Stimulated activated CD8-positive, alpha-beta memory T cell treated with anti-CD3 and anti-CD28 coated beads, Interleukin-7, amount 100 ng/mL, for 1 hour (primary cell): ENCODE measurements around the gene PAXIP1.
A peak's percentile ranks its signal among the peaks of the same experiment; 100 is the strongest.
"Not testable (repeated sequence)": the region's sequence is repeated elsewhere in the genome, so short reads cannot be mapped to it uniquely, and the experiment has no call there.

Source experiments
- DNase-seq, 2 donors: peaks; one replicate each; pipeline ENCODE4 v3.0.0-alpha.2; 2020; ENCODE audit warnings: low read depth in 2 of 2

Gene PAXIP1, protein sequence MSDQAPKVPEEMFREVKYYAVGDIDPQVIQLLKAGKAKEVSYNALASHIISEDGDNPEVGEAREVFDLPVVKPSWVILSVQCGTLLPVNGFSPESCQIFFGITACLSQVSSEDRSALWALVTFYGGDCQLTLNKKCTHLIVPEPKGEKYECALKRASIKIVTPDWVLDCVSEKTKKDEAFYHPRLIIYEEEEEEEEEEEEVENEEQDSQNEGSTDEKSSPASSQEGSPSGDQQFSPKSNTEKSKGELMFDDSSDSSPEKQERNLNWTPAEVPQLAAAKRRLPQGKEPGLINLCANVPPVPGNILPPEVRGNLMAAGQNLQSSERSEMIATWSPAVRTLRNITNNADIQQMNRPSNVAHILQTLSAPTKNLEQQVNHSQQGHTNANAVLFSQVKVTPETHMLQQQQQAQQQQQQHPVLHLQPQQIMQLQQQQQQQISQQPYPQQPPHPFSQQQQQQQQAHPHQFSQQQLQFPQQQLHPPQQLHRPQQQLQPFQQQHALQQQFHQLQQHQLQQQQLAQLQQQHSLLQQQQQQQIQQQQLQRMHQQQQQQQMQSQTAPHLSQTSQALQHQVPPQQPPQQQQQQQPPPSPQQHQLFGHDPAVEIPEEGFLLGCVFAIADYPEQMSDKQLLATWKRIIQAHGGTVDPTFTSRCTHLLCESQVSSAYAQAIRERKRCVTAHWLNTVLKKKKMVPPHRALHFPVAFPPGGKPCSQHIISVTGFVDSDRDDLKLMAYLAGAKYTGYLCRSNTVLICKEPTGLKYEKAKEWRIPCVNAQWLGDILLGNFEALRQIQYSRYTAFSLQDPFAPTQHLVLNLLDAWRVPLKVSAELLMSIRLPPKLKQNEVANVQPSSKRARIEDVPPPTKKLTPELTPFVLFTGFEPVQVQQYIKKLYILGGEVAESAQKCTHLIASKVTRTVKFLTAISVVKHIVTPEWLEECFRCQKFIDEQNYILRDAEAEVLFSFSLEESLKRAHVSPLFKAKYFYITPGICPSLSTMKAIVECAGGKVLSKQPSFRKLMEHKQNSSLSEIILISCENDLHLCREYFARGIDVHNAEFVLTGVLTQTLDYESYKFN

DNA sequence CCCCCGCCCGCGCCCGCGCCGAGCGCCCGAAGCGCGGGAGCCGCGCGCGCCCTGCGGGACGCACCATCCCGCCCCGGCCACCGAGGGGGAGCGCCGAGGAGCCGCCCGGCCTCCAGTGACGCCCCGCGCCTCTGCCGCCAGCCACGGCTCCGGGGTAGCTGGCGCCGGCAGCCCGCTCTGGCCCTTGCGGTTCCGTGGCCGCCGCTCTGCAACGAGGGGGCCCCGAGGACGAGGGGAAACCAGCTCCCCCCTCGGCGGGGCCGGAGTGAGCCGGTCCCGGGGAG, at the start of gene PAXIP1:
Gene PAXIP1, minus strand, starts transcription at position 33 of the 284 bp plus-strand sequence. CDS start 195 bp downstream, outside the sequence.
- peak in 1 of 2 donors; percentile 14 for DNase-seq

DNA sequence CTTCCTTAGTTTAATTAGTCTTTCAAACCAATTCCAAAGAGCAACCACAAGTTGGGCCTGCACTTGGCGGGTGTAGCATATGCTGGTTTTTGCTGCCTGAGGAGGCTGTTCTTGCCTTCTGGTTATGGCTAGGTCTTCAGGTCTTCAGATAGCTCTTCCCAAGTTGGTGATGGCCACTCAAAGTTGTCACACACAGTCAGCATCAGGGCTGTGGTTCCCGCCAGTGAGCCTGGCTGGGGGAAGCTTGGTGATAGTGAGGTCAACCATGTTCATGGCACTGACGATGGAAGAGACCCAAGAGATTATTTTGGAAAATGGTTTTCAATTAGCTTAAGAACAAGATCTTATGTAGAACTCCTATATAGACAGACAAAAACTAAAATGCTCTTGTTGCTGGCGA, 48.4 kb upstream of the PAXIP1 start:
- no peak for DNase-seq

DNA sequence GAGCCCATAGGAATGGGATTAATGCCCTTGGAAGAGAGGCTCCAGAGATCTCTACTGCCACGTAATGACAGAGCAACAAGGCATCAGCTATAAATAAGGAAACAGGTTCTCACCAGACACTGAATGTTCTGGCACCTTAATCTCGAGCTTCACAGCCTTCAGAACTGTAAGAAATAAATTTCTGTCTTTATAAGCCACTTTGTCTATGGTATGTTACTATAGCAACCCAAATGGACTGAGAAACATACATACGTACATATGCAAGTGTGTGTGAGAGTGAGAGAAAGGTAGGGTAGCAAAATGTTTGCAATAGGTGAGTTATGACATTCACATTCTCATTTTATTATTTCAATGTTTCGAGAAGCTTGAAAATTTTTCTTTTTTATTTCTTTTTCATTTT, 45.1 kb upstream of the PAXIP1 start:
- DNase-seq = no peak

DNA sequence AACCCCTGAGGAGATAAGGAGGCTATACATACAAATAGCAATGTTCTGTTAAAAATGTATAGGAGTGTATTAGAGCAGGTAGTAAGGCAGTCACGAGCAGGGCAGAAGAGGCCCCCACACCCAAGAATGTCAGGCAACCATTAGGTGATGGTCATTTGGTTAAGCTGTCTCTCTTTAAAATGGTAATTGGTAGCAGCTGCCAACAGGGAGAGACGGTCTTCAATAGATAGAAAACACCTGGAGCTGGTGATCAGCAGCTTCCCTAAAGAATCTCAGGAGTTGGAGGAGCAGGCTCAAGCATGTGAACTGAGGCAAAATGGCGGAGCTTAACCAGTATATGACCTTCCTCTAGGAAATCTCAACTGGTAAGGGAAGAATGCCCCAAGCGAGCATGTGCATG, 40.8 kb upstream of the PAXIP1 start:
- no peak for DNase-seq

DNA sequence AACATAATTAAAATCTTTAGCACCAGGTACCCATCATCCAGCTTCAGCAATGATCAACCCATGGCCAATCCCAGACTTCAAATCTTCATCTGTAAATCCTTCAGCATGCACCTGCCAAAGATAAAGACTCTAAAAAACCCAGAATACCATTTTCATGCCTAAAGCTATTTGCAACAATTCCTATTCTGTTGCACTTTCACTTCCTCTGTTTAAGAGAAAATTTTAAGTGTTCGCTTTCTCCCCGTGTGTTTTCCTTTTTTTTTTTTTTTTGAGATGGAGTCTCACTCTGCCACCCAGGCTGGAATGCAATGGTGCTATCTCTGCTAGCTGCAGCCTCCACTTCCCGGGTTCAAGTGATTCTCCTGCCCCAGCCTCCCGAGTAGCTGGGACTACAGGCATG, 35.4 kb upstream of the PAXIP1 start:
- DNase-seq = no peak

DNA sequence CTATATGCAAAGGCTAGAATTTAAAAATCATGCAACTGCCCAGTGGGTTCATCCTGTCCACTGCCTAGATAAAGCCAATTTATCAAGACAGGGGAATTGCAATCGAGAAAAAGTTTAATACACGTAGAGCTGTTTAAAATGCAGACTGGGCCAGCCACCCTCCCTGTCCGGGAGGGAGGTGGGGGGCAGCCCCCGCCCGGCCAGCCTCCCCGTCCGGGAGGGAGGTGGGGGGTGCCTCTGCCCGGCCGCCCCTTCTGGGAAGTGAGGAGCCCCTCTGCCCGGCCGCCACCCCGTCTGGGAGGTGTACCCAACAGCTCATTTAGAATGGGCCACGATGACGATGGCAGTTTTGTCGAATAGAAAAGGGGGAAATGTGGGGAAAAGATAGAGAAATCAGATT, 31.6 kb upstream of the PAXIP1 start:
- not testable (repeated sequence) for DNase-seq

DNA sequence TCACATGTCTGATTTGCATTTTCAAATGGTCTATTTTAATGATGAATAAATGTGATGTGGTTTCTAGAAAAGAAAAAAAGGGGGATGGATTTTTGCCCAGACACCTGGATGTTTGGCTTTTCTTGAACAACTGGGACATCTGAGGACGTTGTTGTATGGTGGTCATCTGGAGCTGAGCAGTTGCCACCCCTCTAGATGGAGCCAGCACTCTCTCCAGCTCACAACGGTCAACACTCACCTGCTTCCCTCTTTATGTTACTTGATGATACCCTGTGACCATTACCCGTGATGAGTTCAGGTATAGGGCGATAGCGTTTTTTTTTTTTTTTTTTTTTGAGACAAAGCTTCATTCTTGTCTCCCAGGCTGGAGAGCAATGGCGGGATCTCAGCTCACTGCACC, 30.1 kb upstream of the PAXIP1 start:
- no peak for DNase-seq

DNA sequence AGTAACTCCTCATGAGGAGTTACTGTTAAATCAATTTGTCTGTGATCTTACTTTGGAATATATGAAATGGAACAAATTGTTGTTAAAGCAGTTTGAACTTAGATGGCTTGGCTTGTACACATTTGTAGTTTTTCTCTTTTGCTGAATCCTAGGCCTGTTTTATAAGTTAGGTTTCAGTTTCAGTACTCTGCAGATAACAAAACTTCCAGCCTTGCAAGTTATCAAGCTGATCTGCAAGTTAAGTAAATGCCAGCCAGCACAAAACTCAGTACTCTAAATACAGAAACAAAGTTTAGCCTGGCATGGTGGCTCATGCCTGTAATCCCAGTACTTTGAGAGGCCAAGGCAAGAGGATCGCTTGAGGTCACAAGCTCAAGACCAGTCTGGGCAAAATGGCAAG, 25.0 kb upstream of the PAXIP1 start:
- DNase-seq = no peak

DNA sequence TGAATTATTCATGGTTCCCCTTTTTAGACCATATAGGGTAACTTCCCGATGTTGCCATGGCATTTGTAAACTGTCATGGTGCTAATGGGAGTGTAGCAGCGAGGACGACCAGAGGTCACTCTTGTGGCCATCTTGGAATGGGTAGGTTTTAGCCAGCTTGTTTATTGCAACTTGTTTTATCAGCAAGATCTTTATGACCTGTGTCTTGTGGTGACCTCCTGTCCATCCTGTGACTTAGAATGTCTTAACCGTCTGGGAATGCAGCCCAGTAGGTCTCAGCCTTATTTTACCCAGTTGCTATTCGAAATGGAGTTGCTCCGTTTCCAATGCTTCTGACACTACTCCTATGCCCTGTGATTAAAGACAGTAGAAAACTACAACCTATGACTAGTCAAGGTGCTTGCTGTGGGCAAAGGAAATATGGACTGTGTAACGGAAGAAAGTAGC, 18.8 kb upstream of the PAXIP1 start:
- no peak for DNase-seq

DNA sequence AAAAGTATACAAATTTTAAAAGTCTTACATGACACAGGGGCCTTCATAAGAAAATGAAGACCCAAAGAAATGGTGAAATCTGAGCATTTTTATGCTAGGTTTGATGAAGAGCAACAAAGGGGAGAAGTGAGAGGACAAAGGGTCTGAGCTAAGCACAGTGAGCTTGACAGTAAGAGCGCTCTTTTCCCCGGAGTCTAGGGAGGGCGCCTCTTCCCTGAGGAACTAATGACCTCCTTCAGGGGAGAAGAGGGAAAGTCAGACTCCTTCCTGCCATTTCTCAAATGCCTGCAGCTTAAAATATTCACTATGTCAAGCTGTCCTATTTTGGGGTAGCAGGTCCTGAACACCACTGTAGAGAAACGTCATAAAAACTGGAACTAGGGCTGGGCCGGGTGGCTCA, 18.1 kb upstream of the PAXIP1 start:
- no peak for DNase-seq

DNA sequence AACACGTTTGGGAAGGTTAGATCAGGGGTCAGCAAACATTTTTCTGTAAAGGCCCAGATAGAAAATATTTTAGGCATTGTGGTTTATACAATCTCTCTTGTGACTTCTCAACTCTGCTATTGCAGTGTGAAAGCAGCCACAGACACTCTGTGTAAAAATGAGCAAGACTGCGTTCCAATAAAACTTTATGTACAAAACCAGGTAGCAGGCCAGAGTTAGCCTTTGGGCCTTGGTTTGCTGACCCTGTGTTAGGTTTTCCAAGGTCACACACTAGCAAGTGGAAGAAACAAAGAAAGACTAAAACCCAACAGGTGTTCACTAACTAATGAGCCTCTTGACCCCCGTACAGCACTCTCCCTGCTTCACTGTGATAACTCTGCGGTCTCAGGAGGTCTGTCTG, 14.9 kb upstream of the PAXIP1 start:
- no peak for DNase-seq

DNA sequence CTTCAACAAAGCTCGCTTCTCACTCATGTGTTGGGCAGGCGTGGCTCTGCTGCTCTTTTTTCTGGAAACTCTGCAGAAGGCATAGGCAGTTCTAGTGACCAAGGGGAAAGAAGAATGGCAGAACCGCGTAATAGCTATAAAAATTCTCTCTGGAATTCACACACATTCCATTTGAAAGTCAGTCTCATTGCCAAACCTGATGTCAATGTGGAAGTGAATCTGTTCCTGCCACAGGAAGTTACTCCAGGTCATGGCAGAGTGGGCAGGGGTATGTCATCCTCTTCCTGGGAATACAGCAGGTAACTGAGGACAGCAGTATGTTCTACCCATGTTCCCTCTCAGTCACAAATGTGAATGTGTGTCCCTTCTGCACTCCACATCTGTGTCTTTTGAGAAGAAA, 8.2 kb upstream of the PAXIP1 start:
- DNase-seq = no peak

DNA sequence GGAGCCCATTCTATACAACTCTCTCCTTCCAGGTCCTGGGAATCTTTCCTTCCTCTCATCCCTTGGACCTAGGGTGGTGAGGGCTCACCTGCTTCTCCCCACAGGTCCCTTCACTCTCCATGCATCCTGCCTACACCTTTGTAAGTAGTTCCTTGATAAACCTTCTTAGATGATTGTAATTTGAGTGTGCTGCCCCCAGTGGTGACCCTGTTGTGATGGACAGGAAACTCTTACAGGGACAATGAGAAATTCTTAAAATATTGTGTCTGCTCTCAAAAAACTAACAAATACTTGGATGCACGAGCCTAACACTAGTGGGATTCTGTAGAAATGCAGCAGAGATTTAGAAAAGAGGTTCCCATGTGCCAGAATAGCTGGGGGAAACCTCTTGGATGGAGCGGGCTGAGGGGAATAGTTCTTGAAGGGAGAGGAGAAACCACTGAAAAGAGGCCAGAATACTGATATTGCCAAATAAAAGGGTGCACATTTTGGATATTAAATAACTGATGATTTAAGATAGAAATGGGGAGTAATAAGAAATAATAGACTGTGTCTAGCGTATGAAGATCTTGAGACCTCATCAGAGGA, 6.7 kb upstream of the PAXIP1 start:
- DNase-seq = no peak

DNA sequence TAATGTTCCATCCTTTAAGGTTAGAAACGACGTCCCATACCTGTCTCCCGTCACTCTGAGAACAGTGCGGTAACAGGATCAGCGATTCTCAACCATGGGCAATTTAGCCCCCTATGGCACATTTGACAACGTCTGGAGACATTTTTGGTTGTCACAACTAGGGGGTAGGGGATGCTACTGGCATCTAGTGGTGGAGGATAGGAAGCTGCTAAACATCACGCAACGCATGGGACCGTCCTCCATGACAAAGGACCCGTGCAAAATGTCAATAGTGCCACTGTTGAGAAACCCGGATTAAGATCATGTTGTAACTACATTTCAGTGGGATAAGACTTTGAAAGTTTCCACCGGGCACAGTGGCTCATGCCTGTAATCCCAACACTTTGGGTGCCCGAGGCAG, 5.0 kb upstream of the PAXIP1 start:
- DNase-seq = no peak

DNA sequence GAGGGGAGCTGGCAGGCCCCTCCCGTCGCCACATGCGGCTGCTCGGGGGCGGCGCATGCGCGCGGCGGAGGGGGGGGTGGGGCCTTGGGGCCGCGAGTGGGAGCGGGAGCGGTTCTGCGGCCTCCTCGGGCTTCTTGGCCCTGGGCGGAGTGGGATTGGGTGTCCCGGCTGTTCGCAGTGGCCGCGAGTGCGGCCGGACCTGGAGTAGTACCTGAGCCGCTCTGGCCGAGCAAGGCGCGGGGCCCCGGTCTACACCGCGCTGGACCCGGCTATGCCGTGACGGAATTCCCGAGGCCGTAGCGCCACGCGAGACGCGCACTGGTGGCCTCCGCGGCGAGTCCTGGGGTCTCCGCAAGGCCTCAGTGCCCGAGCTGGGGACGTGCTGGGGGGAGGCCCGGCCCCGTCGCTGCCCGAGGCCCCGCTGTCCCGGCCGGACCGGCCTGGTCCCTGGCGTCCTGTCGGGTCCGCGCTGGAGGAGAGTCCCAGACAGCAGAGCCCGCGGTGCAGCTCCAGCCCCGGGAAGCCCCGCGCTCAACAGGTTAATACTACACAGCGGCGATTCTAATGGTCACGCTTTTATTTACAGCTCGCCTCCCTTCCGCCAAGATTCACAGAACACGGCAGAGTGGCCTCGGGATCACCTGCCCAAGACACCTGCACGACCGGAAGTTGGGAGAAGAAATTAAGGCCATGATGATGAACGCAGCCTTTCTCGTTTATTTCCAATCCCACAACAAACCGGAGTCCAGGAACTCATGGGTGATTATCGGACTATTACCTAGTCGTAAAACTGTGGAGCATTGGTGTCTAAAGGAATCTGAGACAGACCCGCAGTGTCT, 671 bp upstream of the PAXIP1 start:
- DNase-seq = peak; percentile 66 to 74

DNA sequence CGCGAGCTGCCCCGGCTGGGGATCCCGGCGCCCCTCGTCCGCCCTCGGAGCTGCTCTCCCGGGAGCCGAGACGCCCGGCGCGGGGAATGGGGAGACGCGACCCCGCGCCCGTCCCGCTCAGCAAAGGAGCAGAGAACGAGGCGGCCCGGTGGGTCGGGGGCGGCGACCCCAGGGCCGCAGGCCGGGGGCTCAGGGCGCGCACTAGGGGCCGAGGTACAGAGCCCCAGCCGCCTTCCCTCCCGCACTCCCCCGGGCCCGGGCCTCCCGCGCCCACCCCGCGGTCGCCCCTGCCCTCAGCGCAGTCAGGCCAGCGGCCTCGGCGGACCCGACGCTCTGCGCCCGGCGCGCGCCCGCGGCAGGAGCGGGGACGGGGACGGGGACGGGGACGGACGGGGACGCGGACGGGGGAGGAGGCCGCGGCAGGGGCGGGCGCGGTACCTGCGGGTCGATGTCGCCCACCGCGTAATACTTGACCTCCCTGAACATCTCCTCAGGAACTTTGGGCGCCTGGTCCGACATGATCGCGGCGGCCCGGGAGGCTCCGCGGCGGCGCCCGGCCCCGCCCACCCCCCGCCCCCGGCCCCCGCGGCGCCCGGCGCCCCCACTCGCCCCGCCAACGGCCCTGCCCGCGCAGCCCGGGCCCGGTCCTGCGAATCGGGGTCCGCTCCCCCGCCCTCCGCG, 373 bp downstream of the PAXIP1 start:
- no peak for DNase-seq

DNA sequence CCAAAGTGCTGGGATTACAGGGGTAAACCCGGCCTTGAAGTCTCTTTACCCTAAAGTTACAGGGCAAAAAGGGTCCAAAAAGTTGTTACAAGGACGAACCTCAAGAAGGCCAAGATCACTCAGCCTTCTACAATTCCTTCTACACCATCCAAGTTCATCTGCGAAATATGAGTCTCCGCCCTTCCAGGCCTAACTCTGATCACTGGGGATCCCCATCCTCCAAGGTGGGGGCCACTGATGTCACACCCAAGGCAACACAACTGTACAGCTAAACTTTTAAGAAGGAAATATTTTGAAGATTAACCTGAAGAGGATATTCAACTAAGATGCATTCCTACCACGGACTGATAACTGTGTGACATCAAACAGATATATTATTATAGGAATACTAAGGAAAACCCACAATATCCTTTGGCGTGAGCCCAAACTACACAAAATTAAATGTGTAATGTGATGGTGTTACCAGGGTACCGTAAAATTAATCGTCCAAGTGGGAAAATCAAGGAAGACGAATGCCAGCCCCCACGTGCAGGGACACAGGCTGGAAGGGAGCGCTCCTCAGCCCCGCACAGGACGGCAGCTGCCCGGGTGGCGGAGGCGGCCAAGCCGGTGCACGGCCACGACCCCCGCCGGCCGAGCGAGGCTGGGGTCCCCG, 1.0 kb downstream of the PAXIP1 start:
- no peak for DNase-seq

DNA sequence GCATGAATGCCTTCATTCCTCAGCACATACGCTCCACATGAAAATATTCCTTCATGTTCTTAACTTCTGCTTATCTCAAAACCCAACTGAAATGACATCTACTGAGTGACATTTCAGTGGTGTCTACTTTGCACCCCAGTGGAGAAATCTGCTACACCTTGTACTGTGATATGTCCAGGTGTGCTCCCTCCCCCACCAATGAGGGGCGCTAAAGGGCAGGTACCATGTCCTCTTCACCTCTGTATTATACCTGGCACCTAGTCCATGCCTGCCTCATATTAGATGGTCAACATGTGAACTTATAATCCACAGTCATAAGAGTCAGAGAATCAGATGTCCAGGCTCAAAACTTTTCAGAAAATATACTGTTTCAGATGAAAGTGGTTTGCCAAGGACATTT, 2.1 kb downstream of the PAXIP1 start:
- no peak for DNase-seq

DNA sequence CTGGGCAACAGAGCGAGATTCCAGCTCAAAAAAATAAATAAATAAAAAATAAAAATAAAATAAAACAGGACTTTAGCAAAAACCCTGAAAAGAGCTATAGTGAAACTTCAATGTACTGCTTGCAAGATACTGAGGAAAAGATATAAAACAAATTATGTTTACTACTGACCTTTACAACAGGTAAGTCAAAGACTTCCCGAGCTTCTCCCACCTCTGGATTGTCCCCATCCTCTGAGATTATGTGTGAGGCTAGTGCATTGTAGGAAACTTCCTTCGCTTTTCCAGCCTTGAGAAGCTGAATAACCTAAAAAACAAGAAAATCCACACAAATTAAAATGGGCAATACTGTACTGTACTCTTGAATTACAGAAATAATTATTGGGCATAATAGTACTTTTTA, 4.4 kb downstream of the PAXIP1 start:
- DNase-seq = no peak

DNA sequence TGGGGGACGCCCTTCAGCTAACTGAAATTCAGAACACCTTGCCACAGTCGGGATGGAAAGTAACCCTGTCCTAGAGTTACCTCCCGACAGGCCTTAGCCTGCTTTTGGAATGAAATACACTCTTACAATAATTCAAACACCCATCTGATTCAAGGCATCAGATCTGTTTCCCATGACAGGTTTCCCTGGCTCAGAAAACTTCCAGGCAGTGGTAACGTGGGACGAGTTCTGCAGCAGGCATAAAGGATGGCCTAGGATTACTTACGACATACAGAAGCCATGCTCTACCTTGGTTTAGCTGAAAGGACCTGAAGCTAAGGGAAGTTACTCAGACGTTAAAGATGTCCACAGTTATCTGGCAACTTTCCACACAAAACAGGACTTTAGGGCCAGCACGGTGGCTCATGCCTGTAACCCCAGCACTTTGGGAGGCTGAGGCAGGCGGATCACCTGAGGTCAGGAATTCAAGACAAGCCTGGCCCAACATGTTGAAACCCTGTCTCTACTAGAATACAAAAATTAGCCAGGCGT, 5.0 kb downstream of the PAXIP1 start:
- DNase-seq = no peak
